ENCODE results near the gene DOK7. TPM values are rescaled to one million over a fixed set of nuclear protein-coding genes. Genes with fewer than 3 reads are reported as not detected.

The DOK7 gene
- total RNA-seq, 1 experiment from 2014 or later: 9.6 TPM

- no peaks in the 10 kb centered on the region for H3K27me3 ChIP-seq
- DNase-seq: no peak
- no peaks in the 10 kb centered on the region for H3K9me3 ChIP-seq
- no peaks in the 10 kb centered on the region for H3K36me3 ChIP-seq
- H3K4me3 ChIP-seq: no peak overlapping the region
These were observed 39.2 kb upstream of the DOK7 start for GRCh38 chr4:3423952-3424351.

GRCh38 chr4:3424522-3425095 lies 38.5 kb upstream of the DOK7 start:
- no peak overlapping the region for H3K4me3 ChIP-seq
- H3K36me3 ChIP-seq: no peaks in the 10 kb centered on the region
- no peaks in the 10 kb centered on the region for H3K27me3 ChIP-seq
- no peaks in the 10 kb centered on the region for H3K9me3 ChIP-seq
- no peak for DNase-seq

- H3K4me3 ChIP-seq: no peak overlapping the region
- H3K27me3 ChIP-seq: no peaks in the 10 kb centered on the region
- H3K9me3 ChIP-seq: no peaks in the 10 kb centered on the region
- no peaks in the 10 kb centered on the region for H3K36me3 ChIP-seq
- DNase-seq: no peak
These were observed 36.5 kb upstream of the DOK7 start for GRCh38 chr4:3426465-3427133.

GRCh38 chr4:3427134-3427476 lies 36.0 kb upstream of the DOK7 start:
- no peak for DNase-seq
- Histone ChIP-seq H3K4me3 (no peak overlapping the region), H3K36me3 (no peaks in the 10 kb centered on the region), H3K27me3 (no peaks in the 10 kb centered on the region), H3K9me3 (no peaks in the 10 kb centered on the region)

- Histone ChIP-seq H3K27me3 (no peaks in the 10 kb centered on the region), H3K36me3 (no peaks in the 10 kb centered on the region), H3K4me3 (no peak overlapping the region), H3K9me3 (no peaks in the 10 kb centered on the region)
- no peak for DNase-seq
These were observed 35.2 kb upstream of the DOK7 start for GRCh38 chr4:3427706-3428446.

GRCh38 chr4:3429651-3430050 lies 33.5 kb upstream of the DOK7 start:
- Histone ChIP-seq H3K36me3 (no peaks in the 10 kb centered on the region), H3K4me3 (no peak overlapping the region), H3K27me3 (no peaks in the 10 kb centered on the region), H3K9me3 (no peaks in the 10 kb centered on the region)
- no peak for DNase-seq

GRCh38 chr4:3430524-3430923 lies 32.6 kb upstream of the DOK7 start:
- no peaks in the 10 kb centered on the region for H3K36me3 ChIP-seq
- no peak for DNase-seq
- H3K4me3 ChIP-seq: no peak overlapping the region
- H3K9me3 ChIP-seq: no peaks in the 10 kb centered on the region
- H3K27me3 ChIP-seq: no peaks in the 10 kb centered on the region

GRCh38 chr4:3431446-3431993 lies 31.6 kb upstream of the DOK7 start:
- Histone ChIP-seq H3K27me3 (no peaks in the 10 kb centered on the region), H3K4me3 (no peak overlapping the region), H3K9me3 (no peaks in the 10 kb centered on the region), H3K36me3 (no peaks in the 10 kb centered on the region)
- DNase-seq: no peak

- Histone ChIP-seq H3K36me3 (no peaks in the 10 kb centered on the region), H3K27me3 (no peaks in the 10 kb centered on the region), H3K4me3 (no peak overlapping the region), H3K9me3 (no peaks in the 10 kb centered on the region)
- DNase-seq: no peak
These were observed 30.7 kb upstream of the DOK7 start for GRCh38 chr4:3432381-3432790.

- H3K4me3 ChIP-seq: no peak overlapping the region
- H3K9me3 ChIP-seq: no peaks in the 10 kb centered on the region
- no peaks in the 10 kb centered on the region for H3K36me3 ChIP-seq
- no peak for DNase-seq
- no peaks in the 10 kb centered on the region for H3K27me3 ChIP-seq
These were observed 29.8 kb upstream of the DOK7 start for GRCh38 chr4:3433138-3433869.

- Histone ChIP-seq H3K9me3 (no peaks in the 10 kb centered on the region), H3K27me3 (no peaks in the 10 kb centered on the region), H3K4me3 (no peak overlapping the region), H3K36me3 (no peaks in the 10 kb centered on the region)
- no peak for DNase-seq
These were observed 28.0 kb upstream of the DOK7 start for GRCh38 chr4:3434881-3435685.

GRCh38 chr4:3435686-3435956 lies 27.5 kb upstream of the DOK7 start:
- no peak for DNase-seq
- Histone ChIP-seq H3K9me3 (no peaks in the 10 kb centered on the region), H3K27me3 (no peaks in the 10 kb centered on the region), H3K4me3 (no peak overlapping the region), H3K36me3 (no peaks in the 10 kb centered on the region)

- H3K4me3 ChIP-seq: no peak overlapping the region
- no peaks in the 10 kb centered on the region for H3K9me3 ChIP-seq
- H3K36me3 ChIP-seq: no peaks in the 10 kb centered on the region
- peak; percentile 83 for DNase-seq
- no peaks in the 10 kb centered on the region for H3K27me3 ChIP-seq
These were observed 26.9 kb upstream of the DOK7 start for GRCh38 chr4:3436048-3436797.

- H3K36me3 ChIP-seq: no peaks in the 10 kb centered on the region
- H3K4me3 ChIP-seq: no peak overlapping the region
- DNase-seq: peak; percentile 94
These were observed 26.1 kb upstream of the DOK7 start for GRCh38 chr4:3436798-3437581.

GRCh38 chr4:3437582-3437936 lies 25.5 kb upstream of the DOK7 start:
- Histone ChIP-seq H3K9me3 (no peaks in the 10 kb centered on the region), H3K27me3 (no peaks in the 10 kb centered on the region), H3K36me3 (no peaks in the 10 kb centered on the region), H3K4me3 (no peak overlapping the region)
- no peak for DNase-seq

More at GRCh38 chr4:3436798-3437581, 26.1 kb upstream of the DOK7 start:
- Histone ChIP-seq H3K9me3 (no peaks in the 10 kb centered on the region), H3K27me3 (no peaks in the 10 kb centered on the region)

All from MG63 (cell line).